K562 (cell line): ENCODE results near the gene IL1R1. TPM values are rescaled to one million over a fixed set of nuclear protein-coding genes. Genes with fewer than 3 reads are reported as not detected.

Experiments used
- ATAC-seq: fragments of 200-7000 bp; cut with Tn5 transposase; 3 replicates; pipeline ENCODE4 v1.9.1; 2020; ENCODE audit warnings: moderate library complexity
- BruUV-seq: library from RNA; stranded (reverse); fragments of 400-500 nt; replicated peaks from 2 replicates; lab custom pipeline; 2021; lab: Mats Ljungman, UMichigan
- CTCF ChIA-PET: fragments of 300-600 bp; formaldehyde crosslinking; extraction: SDS; loops from one replicate; lab custom pipeline; 2021; ENCODE audit warnings: low intra/inter-chr PET ratio; lab: Yijun Ruan, JAX
- POLR2A ChIA-PET: fragments of 300-600, 350-650 bp; sonication (Branson Sonifier 250); formaldehyde crosslinking; extraction: SDS; loops from one replicate; lab custom pipeline; 2021; ENCODE audit warnings: antibody characterized with exemption, inconsistent platforms; lab: Yijun Ruan, JAX
- DNase-seq, 4 experiments: peaks; one replicate each; pipeline versions ENCODE4 v3.0.0 to v3.0.0-alpha.2; 2011 to 2018; ENCODE audit warnings: low spot score in 3 of 4, mixed read lengths in 3 of 4; ENCODE audit errors: extremely low read depth in 1 of 4
- FAIRE-seq: peaks from 2 replicates; lab custom pipeline; 2011; peaks lifted over from hg19 to GRCh38; lab: Jason Lieb, UNC
- H2AFZ ChIP-seq: 2 replicates; pipeline ENCODE4 v1.6.0; 2011; ENCODE audit warnings: low read depth, low read length, control low read depth, inconsistent platforms
- H3K27ac ChIP-seq: fragments of 200-600 bp; 3 replicates; pipeline ENCODE4 v1.8.0; 2011; ENCODE audit warnings: low read depth, mild to moderate bottlenecking, control low read depth, inconsistent platforms, low read length, moderate library complexity, mixed read lengths; ENCODE audit errors: extremely low read depth
- H3K27me3 ChIP-seq, 2 experiments: fragments of 300-600 bp in 1 of 2; 2 replicates in 1 of 2; 3 replicates in 1 of 2; pipeline versions ENCODE4 v1.6.0 to v1.8.0; 2011; ENCODE audit warnings: inconsistent platforms in 2 of 2, low read length in 2 of 2, mild to moderate bottlenecking in 1 of 2, mixed read lengths in 1 of 2, moderate library complexity in 1 of 2; ENCODE audit not compliant: control insufficient read depth in 2 of 2, insufficient read depth in 2 of 2
- H3K36me3 ChIP-seq: fragments of 300-600 bp; 3 replicates; pipeline ENCODE4 v1.8.0; 2011; ENCODE audit warnings: mild to moderate bottlenecking, low read length, inconsistent platforms; ENCODE audit not compliant: control insufficient read depth, insufficient read depth
- H3K4me1 ChIP-seq, 2 experiments: fragments of 200-600 bp in 1 of 2; replicated peaks in 1 of 2; 2 replicates in 1 of 2; 3 replicates in 1 of 2; pipeline versions ENCODE4 v1.5.1 to v1.8.0; 2011; ENCODE audit warnings: inconsistent platforms in 2 of 2, low read length in 2 of 2, mild to moderate bottlenecking in 1 of 2, mixed read lengths in 1 of 2, moderate library complexity in 1 of 2; ENCODE audit not compliant: control insufficient read depth in 2 of 2, insufficient read depth in 2 of 2
- H3K4me2 ChIP-seq: 2 replicates; pipeline ENCODE4 v1.6.1; 2011; ENCODE audit warnings: low read length, control low read depth, inconsistent platforms, mixed read lengths; ENCODE audit not compliant: insufficient read depth
- H3K4me3 ChIP-seq: fragments of 200-600 bp; sonication (generic), shearing (Covaris generic); 2 replicates; pipeline ENCODE4 v1.5.1; 2016; ENCODE audit warnings: control low read depth, inconsistent platforms
- H3K79me2 ChIP-seq: fragments of 200-600 bp; 3 replicates; pipeline ENCODE4 v1.8.0; 2011; ENCODE audit warnings: low read length, inconsistent platforms; ENCODE audit not compliant: control insufficient read depth, insufficient read depth
- H3K9ac ChIP-seq, 2 experiments: 2 replicates each; pipeline versions ENCODE4 v1.6.0 to v1.6.1; 2011; ENCODE audit warnings: low read depth in 2 of 2, low read length in 2 of 2, control low read depth in 1 of 2, inconsistent platforms in 1 of 2, mild to moderate bottlenecking in 1 of 2, mixed read lengths in 1 of 2; ENCODE audit not compliant: insufficient read depth in 1 of 2
- H3K9me1 ChIP-seq: one replicate; pipeline ENCODE4 v1.6.0; 2011; ENCODE audit warnings: inconsistent platforms, mild to moderate bottlenecking, low read length, moderate library complexity; ENCODE audit not compliant: control insufficient read depth, insufficient read depth
- H3K9me3 ChIP-seq: replicated peaks from 2 replicates; pipeline ENCODE4 v1.5.1; 2011; ENCODE audit warnings: low read depth, low read length, inconsistent platforms; ENCODE audit not compliant: control insufficient read depth, insufficient read depth
- H4K20me1 ChIP-seq: replicated peaks from 2 replicates; pipeline ENCODE4 v1.6.1; 2011; ENCODE audit warnings: low read length, inconsistent platforms, mixed read lengths; ENCODE audit not compliant: control insufficient read depth, insufficient read depth
- BCOR ChIP-seq: fragments of 450-650 bp; IDR thresholded peaks from 2 replicates; pipeline ENCODE4 v1.6.1; 2016
- KDM5B ChIP-seq: fragments of 200-600 bp; sonication (generic); IDR thresholded peaks from 2 replicates; pipeline ENCODE4 v1.6.1; 2012; ENCODE audit warnings: low read depth, mild to moderate bottlenecking, moderate library complexity, low read length, control low read depth, inconsistent platforms; ENCODE audit not compliant: insufficient replicate concordance
- MTA3 ChIP-seq: fragments of 450-650 bp; formaldehyde crosslinking; IDR thresholded peaks from 2 replicates; pipeline ENCODE4 v1.6.1; 2017; ENCODE audit warnings: mild to moderate bottlenecking, borderline replicate concordance
- NCOA1 ChIP-seq: fragments of 450-650 bp; IDR thresholded peaks from 2 replicates; pipeline ENCODE4 v1.6.1; 2016; ENCODE audit warnings: low read depth
- NRF1 ChIP-seq, 2 experiments: fragments of 450-650 bp; IDR thresholded peaks in 1 of 2; conservative IDR thresholded peaks in 1 of 2; 2 replicates each; pipeline ENCODE4 v1.6.1; 2014; ENCODE audit warnings: mild to moderate bottlenecking in 2 of 2
- PURB ChIP-seq: sonication (generic); formaldehyde crosslinking; IDR thresholded peaks from 2 replicates; pipeline ENCODE4 v1.9.0; 2021; ENCODE audit warnings: low read depth, mild to moderate bottlenecking, missing genetic modification reagents
- RHOXF2B ChIP-seq: fragments of 250-450 bp; sonication (Bioruptor Pico); conservative IDR thresholded peaks from 2 replicates; pipeline ENCODE4 v1.5.1; 2021
- SUPT5H ChIP-seq: fragments of 450-650 bp; IDR thresholded peaks from 2 replicates; pipeline ENCODE4 v1.6.1; 2016
- TAL1 ChIP-seq: fragments of 450-650 bp; IDR thresholded peaks from 2 replicates; pipeline ENCODE4 v1.6.1; 2016; ENCODE audit warnings: mild to moderate bottlenecking
- ZNF253 ChIP-seq: fragments of 250-450 bp; sonication (Bioruptor Pico); conservative IDR thresholded peaks from 2 replicates; pipeline ENCODE4 v1.6.1; 2021; ENCODE audit warnings: mild to moderate bottlenecking
- ZNF282 ChIP-seq: sonication (generic); formaldehyde crosslinking; IDR thresholded peaks from 2 replicates; pipeline ENCODE4 v1.8.1; 2023; ENCODE audit warnings: missing genetic modification reagents
- ZNF644 ChIP-seq: fragments of 200-800 bp; sonication (Bioruptor generic); IDR thresholded peaks from 2 replicates; pipeline ENCODE4 v1.6.1; 2016; ENCODE audit warnings: low read depth, missing genetic modification characterization, missing compliant biosample characterization
- WGBS: fragments of 100-300 bp; shearing (Covaris generic); methylation state at CpG from one replicate; pipeline ENCODE4 v1.1.6; 2016; ENCODE audit warnings: low coverage, mixed read lengths; ENCODE audit not compliant: insufficient coverage; ENCODE audit errors: missing lambda C conversion rate; 5-methylcytosine and 5-hydroxymethylcytosine counted together
- in situ Hi-C: fragments of 300-500 bp; cut with MboI; formaldehyde crosslinking; loops from 4 replicates; pipeline ENCODE4 v1.15.0; 2018; ENCODE audit warnings: inconsistent platforms, mixed read lengths
- intact Hi-C: fragments of 100-400 bp; cut with micrococcal nuclease; formaldehyde crosslinking; loops from 2 replicates; pipeline ENCODE4 v1.14.2; 2022
- polyA plus RNA-seq, 8 experiments: library from polyadenylated mRNA; depleted of rRNA in 4 of 8; stranded (reverse) in 5 of 8; unstranded in 3 of 8; fragments of >200 nt; fragmentation: Nextera tagmentation in 2 of 8; fragmentation: Illumina TruSeq in 1 of 8; extraction: Ambion mirVana in 2 of 8; extraction: Trizol in 1 of 8; gene quantifications; 2 replicates each; pipeline versions ENCODE4 v1.2.1 to v1.2.3, GENCODE V29; 2011 to 2014; ENCODE audit warnings: inconsistent platforms in 1 of 8, missing spikeins in 1 of 8
- total RNA-seq, 7 experiments: library from RNA; depleted of rRNA in 6 of 7; stranded (reverse); fragments of >200 nt in 6 of 7; fragmentation: Illumina TruSeq in 2 of 7; extraction: Trizol in 2 of 7; gene quantifications; 2 replicates each; pipeline versions ENCODE4 v1.2.1 to v1.2.3, GENCODE V29; 2011 to 2021; ENCODE audit warnings: low replicate concordance in 1 of 7
- TF ChIP-seq, protein P1 (sequence below): fragments of 450-650 bp; IDR thresholded peaks from 2 replicates; pipeline ENCODE4 v1.6.1; 2018; ENCODE audit not compliant: partially characterized antibody
- TF ChIP-seq, protein P2 (sequence below): fragments of 450-650 bp; conservative IDR thresholded peaks from 2 replicates; pipeline ENCODE4 v1.6.1; 2016; ENCODE audit warnings: missing genetic modification characterization, low read depth, mild to moderate bottlenecking, missing compliant biosample characterization, moderate library complexity

The IL1R1 gene
- total and polyA plus RNA-seq, 9 of the 15 experiments (the other 6 are each of a cell fraction or from before 2014, with no cell fraction given): 0.81 to 3.9 (median 1.6) TPM

DNA sequence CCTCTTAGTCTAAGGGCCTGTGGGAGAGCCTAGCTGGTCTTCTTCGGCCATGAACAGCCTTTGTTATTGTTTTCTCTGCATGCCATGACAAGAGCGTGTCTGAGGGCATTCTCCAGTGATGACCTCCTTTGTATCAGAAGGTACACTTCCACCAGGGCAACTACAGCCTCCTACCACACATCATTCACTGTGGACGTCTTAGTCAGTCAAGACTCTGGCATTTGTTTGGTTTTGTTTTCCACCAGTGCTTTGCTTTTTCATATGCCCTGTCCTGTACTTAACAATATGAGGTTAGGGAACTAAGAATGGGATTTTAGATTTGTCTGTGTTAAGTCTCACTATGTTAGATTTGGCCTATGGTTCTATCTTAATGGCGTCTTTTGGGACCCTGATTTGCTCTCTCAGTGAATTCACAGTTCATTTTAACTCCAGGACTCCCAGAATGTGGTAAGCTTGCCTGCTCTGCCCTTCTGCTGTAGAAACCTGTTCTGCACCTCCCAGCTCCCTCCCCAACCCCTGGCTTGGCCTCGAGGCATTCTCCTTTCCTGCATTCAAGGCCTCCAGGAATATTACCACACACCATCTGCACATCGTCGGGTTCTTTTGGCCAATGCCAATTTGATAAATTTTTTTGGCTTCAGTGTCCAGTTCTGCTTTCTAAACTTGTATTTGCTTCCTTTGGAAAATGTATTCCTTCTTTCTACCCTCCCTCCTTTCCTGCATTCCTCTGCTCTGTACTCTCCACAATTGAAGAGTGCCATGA is 42.8 kb upstream of the IL1R1 start:
- POLR2A ChIA-PET: interaction anchor here (0.6 kb wide), 1 partner anchor 13 kb away, joined by 3 read pairs; no protein-coding TSS in a partner anchor
- FAIRE-seq: no peak
- no peak for ATAC-seq
- Histone ChIP-seq H3K27ac (no peak overlapping the region), H3K9ac (no peak overlapping the region), H2AFZ (no peak overlapping the region), H3K9me1 (no peaks in the 10 kb centered on the region), H3K36me3 (no peaks in the 10 kb centered on the region), H3K27me3 (no peaks in the 10 kb centered on the region), H3K4me1 (peaks cover 0 to 2% of the 10 kb centered on the region in 2 experiments; a peak in 1 of 5 replicates), H3K9me3 (no peaks in the 10 kb centered on the region), H4K20me1 (no peaks in the 10 kb centered on the region), H3K4me2 (no peak overlapping the region), H3K4me3 (no peak overlapping the region), H3K79me2 (no peaks in the 10 kb centered on the region)
- no peak for TF ChIP-seq ZNF253
- TF ChIP-seq NCOA1: no peak
- no peak for TF ChIP-seq ZNF282 (CRISPR knock-in tag)
- no peak for TF ChIP-seq SUPT5H
- no peak for TF ChIP-seq MTA3
- TF ChIP-seq, protein P1, sequence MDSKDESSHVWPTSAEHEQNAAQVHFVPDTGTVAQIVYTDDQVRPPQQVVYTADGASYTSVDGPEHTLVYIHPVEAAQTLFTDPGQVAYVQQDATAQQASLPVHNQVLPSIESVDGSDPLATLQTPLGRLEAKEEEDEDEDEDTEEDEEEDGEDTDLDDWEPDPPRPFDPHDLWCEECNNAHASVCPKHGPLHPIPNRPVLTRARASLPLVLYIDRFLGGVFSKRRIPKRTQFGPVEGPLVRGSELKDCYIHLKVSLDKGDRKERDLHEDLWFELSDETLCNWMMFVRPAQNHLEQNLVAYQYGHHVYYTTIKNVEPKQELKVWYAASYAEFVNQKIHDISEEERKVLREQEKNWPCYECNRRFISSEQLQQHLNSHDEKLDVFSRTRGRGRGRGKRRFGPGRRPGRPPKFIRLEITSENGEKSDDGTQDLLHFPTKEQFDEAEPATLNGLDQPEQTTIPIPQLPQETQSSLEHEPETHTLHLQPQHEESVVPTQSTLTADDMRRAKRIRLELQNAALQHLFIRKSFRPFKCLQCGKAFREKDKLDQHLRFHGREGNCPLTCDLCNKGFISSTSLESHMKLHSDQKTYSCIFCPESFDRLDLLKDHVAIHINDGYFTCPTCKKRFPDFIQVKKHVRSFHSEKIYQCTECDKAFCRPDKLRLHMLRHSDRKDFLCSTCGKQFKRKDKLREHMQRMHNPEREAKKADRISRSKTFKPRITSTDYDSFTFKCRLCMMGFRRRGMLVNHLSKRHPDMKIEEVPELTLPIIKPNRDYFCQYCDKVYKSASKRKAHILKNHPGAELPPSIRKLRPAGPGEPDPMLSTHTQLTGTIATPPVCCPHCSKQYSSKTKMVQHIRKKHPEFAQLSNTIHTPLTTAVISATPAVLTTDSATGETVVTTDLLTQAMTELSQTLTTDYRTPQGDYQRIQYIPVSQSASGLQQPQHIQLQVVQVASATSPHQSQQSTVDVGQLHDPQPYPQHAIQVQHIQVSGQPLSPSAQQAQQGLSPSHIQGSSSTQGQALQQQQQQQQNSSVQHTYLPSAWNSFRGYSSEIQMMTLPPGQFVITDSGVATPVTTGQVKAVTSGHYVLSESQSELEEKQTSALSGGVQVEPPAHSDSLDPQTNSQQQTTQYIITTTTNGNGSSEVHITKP: no peak
- TF ChIP-seq NRF1 (conservative IDR thresholded peaks at IDR 0.05 in 1 of 2, IDR thresholded peaks at IDR 0.05 in 1 of 2): no peak
- no peak for TF ChIP-seq TAL1
- TF ChIP-seq PURB (CRISPR knock-in tag): no peak
- TF ChIP-seq ZNF644 (tag): no peak
- TF ChIP-seq BCOR: no peak
- TF ChIP-seq, protein P2, sequence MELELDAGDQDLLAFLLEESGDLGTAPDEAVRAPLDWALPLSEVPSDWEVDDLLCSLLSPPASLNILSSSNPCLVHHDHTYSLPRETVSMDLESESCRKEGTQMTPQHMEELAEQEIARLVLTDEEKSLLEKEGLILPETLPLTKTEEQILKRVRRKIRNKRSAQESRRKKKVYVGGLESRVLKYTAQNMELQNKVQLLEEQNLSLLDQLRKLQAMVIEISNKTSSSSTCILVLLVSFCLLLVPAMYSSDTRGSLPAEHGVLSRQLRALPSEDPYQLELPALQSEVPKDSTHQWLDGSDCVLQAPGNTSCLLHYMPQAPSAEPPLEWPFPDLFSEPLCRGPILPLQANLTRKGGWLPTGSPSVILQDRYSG (tag): no peak
- no peak for TF ChIP-seq RHOXF2B
- TF ChIP-seq KDM5B: no peak
- CTCF ChIA-PET: no interaction called here
- in situ Hi-C loops (no loop called here), intact Hi-C loops (no loop called here)
- BruUV-seq: no TSS peak
- DNase-seq: no peak
- WGBS: 32% methylated on average over 7 of the region's 7 CpGs
